Trophoblast cell (in vitro differentiated cells and primary cell): ENCODE data around the gene PAFAH1B2.
"Not testable (repeated sequence)": the region's sequence is repeated elsewhere in the genome, so short reads cannot be mapped to it uniquely, and the experiment has no call there.

Experiments used
- DNase-seq, 2 donors: peaks; one replicate each; pipeline ENCODE4 v3.0.0-alpha.2; 2016
- H2AFZ ChIP-seq: 2 replicates; pipeline ENCODE4 v1.6.1; 2013; ENCODE audit warnings: low read length, moderate library complexity, mild to moderate bottlenecking; ENCODE audit not compliant: insufficient read depth, poor library complexity
- H2AK5ac ChIP-seq: 2 replicates; pipeline ENCODE4 v1.6.1; 2013; ENCODE audit warnings: mild to moderate bottlenecking, low read length
- H2BK120ac ChIP-seq: 2 replicates; pipeline ENCODE4 v1.6.1; 2013; ENCODE audit warnings: low read length, mild to moderate bottlenecking, moderate library complexity; ENCODE audit not compliant: insufficient read depth, poor library complexity
- H2BK12ac ChIP-seq: 2 replicates; pipeline ENCODE4 v1.6.1; 2013; ENCODE audit warnings: mild to moderate bottlenecking, low read length, moderate library complexity
- H2BK5ac ChIP-seq: 2 replicates; pipeline ENCODE4 v1.6.1; 2013; ENCODE audit warnings: low read length, low read depth, moderate library complexity, mild to moderate bottlenecking; ENCODE audit not compliant: poor library complexity
- H3K14ac ChIP-seq: 2 replicates; pipeline ENCODE4 v1.6.1; 2013; ENCODE audit warnings: mild to moderate bottlenecking, low read length
- H3K18ac ChIP-seq: 2 replicates; pipeline ENCODE4 v1.6.1; 2013; ENCODE audit warnings: mild to moderate bottlenecking, low read length
- H3K23ac ChIP-seq: 2 replicates; pipeline ENCODE4 v1.6.1; 2013; ENCODE audit warnings: low read length
- H3K27ac ChIP-seq: 2 replicates; pipeline ENCODE4 v1.5.1; 2013; ENCODE audit warnings: low read depth, mild to moderate bottlenecking, inconsistent platforms, low read length, moderate library complexity
- H3K27me3 ChIP-seq: 2 replicates; pipeline ENCODE4 v1.6.1; 2013; ENCODE audit warnings: inconsistent platforms, mild to moderate bottlenecking, low read length, moderate library complexity; ENCODE audit not compliant: insufficient read depth
- H3K36me3 ChIP-seq, 2 experiments: 1 replicate in 1 of 2; 2 replicates in 1 of 2; pipeline ENCODE4 v1.6.1; 2013; ENCODE audit warnings: low read length in 2 of 2, mild to moderate bottlenecking in 2 of 2, moderate library complexity in 1 of 2; ENCODE audit not compliant: insufficient read depth in 2 of 2, control insufficient read depth in 1 of 2
- H3K4ac ChIP-seq: 2 replicates; pipeline ENCODE4 v1.6.1; 2013; ENCODE audit warnings: low read depth, mild to moderate bottlenecking, low read length, moderate library complexity
- H3K4me1 ChIP-seq, 2 experiments: 1 replicate in 1 of 2; 2 replicates in 1 of 2; pipeline ENCODE4 v1.6.1; 2013; ENCODE audit warnings: low read length in 2 of 2, mild to moderate bottlenecking in 2 of 2, moderate library complexity in 1 of 2; ENCODE audit not compliant: insufficient read depth in 2 of 2, control insufficient read depth in 1 of 2
- H3K4me2 ChIP-seq: 2 replicates; pipeline ENCODE4 v1.6.1; 2013; ENCODE audit warnings: inconsistent platforms, mild to moderate bottlenecking, low read length, moderate library complexity
- H3K4me3 ChIP-seq: 2 replicates; pipeline ENCODE4 v1.5.1; 2013; ENCODE audit warnings: mild to moderate bottlenecking, low read depth, low read length, inconsistent platforms
- H3K79me1 ChIP-seq: one replicate; pipeline ENCODE4 v1.6.1; 2013; ENCODE audit warnings: low read length
- H3K79me2 ChIP-seq: 2 replicates; pipeline ENCODE4 v1.6.1; 2013; ENCODE audit warnings: low read length, mild to moderate bottlenecking; ENCODE audit not compliant: control insufficient read depth, insufficient read depth, poor library complexity
- H3K9ac ChIP-seq: 2 replicates; pipeline ENCODE4 v1.6.1; 2013; ENCODE audit warnings: mild to moderate bottlenecking, low read length
- H3K9me3 ChIP-seq: 2 replicates; pipeline ENCODE4 v1.6.1; 2013; ENCODE audit warnings: low read depth, mild to moderate bottlenecking, control low read depth, inconsistent platforms, low read length; ENCODE audit not compliant: insufficient read depth
- H4K12ac ChIP-seq: 2 replicates; pipeline ENCODE4 v1.6.1; 2013; ENCODE audit warnings: low read depth, mild to moderate bottlenecking, low read length, moderate library complexity
- H4K8ac ChIP-seq: 2 replicates; pipeline ENCODE4 v1.6.1; 2013; ENCODE audit warnings: low read depth, mild to moderate bottlenecking, low read length, moderate library complexity
- H4K91ac ChIP-seq: one replicate; pipeline ENCODE4 v1.6.1; 2013; ENCODE audit warnings: low read depth, mild to moderate bottlenecking, low read length, moderate library complexity
- WGBS: extraction: QIAGEN DNeasy Blood & Tissue Kit; methylation state at CpG from one replicate; pipeline ENCODE4 v1.1.7; 2013; ENCODE audit warnings: missing lambda C conversion rate; ENCODE audit not compliant: insufficient read length, insufficient coverage; ENCODE audit errors: extremely low coverage; 5-methylcytosine and 5-hydroxymethylcytosine counted together

PAFAH1B2 gene

GRCh38 chr11:117130879-117131278 lies 13.2 kb upstream of the PAFAH1B2 start:
- no peaks in the 10 kb centered on the region for H3K27me3 ChIP-seq
- H3K14ac ChIP-seq = no peak overlapping the region
- H3K9ac ChIP-seq = no peak overlapping the region
- H3K4me1 ChIP-seq = no peaks in the 10 kb centered on the region
- no peak overlapping the region for H3K23ac ChIP-seq
- H3K27ac ChIP-seq = no peak overlapping the region
- WGBS = no CpG with 5 or more reads among the region's 7 CpGs
- H3K36me3 ChIP-seq = no peaks in the 10 kb centered on the region
- no peak overlapping the region for H3K4me2 ChIP-seq
- H2BK120ac ChIP-seq = no peak overlapping the region
- H4K8ac ChIP-seq = no peak overlapping the region
- H3K79me2 ChIP-seq = no peaks in the 10 kb centered on the region
- no peak overlapping the region for H2AK5ac ChIP-seq
- H3K79me1 ChIP-seq = no peaks in the 10 kb centered on the region
- no peaks in the 10 kb centered on the region for H3K9me3 ChIP-seq
- H4K12ac ChIP-seq = no peak overlapping the region
- H2BK12ac ChIP-seq = no peak overlapping the region
- H3K4ac ChIP-seq = no peak overlapping the region
- H3K4me3 ChIP-seq = no peak overlapping the region
- no peak overlapping the region for H3K18ac ChIP-seq
- DNase-seq = no peak
- H4K91ac ChIP-seq = no peak overlapping the region
- H2BK5ac ChIP-seq = no peak overlapping the region
- no peak overlapping the region for H2AFZ ChIP-seq

GRCh38 chr11:117134431-117134830 lies 9.7 kb upstream of the PAFAH1B2 start:
- H3K4me2 ChIP-seq = no peak overlapping the region
- H3K9ac ChIP-seq = no peak overlapping the region
- no peak overlapping the region for H4K12ac ChIP-seq
- no peak overlapping the region for H3K18ac ChIP-seq
- no peaks in the 10 kb centered on the region for H3K36me3 ChIP-seq
- H3K4ac ChIP-seq = no peak overlapping the region
- no peak overlapping the region for H3K23ac ChIP-seq
- no peaks in the 10 kb centered on the region for H3K79me1 ChIP-seq
- no peaks in the 10 kb centered on the region for H3K9me3 ChIP-seq
- peak; percentile 22 to 51 for DNase-seq
- WGBS = no CpG with 5 or more reads among the region's 3 CpGs
- H2BK12ac ChIP-seq = no peak overlapping the region
- no peak overlapping the region for H4K91ac ChIP-seq
- peaks cover 2 to 3% of the 10 kb centered on the region in 2 experiments for H3K4me1 ChIP-seq
- H3K27ac ChIP-seq = no peak overlapping the region
- no peak overlapping the region for H3K4me3 ChIP-seq
- H2AFZ ChIP-seq = no peak overlapping the region
- no peak overlapping the region for H3K14ac ChIP-seq
- no peak overlapping the region for H4K8ac ChIP-seq
- no peak overlapping the region for H2BK5ac ChIP-seq
- H3K27me3 ChIP-seq = no peaks in the 10 kb centered on the region
- H3K79me2 ChIP-seq = no peaks in the 10 kb centered on the region
- H2AK5ac ChIP-seq = no peak overlapping the region
- H2BK120ac ChIP-seq = no peak overlapping the region

- not testable (repeated sequence) for H4K12ac ChIP-seq, H3K4me3 ChIP-seq
Observed at GRCh38 chr11:117134979-117135378, 9.1 kb upstream of the PAFAH1B2 start.

GRCh38 chr11:117137223-117138086 lies 6.6 kb upstream of the PAFAH1B2 start:
- H3K4me2 ChIP-seq, H3K9me3 ChIP-seq, H3K27ac ChIP-seq, H2AFZ ChIP-seq, H2BK120ac ChIP-seq, DNase-seq, H3K4me1 ChIP-seq, H3K23ac ChIP-seq, H2BK5ac ChIP-seq, H3K14ac ChIP-seq, H3K79me1 ChIP-seq, H2AK5ac ChIP-seq, H3K4me3 ChIP-seq, H3K18ac ChIP-seq, H3K36me3 ChIP-seq, H3K79me2 ChIP-seq, H3K9ac ChIP-seq, H4K91ac ChIP-seq, H3K27me3 ChIP-seq, H4K12ac ChIP-seq, H3K4ac ChIP-seq, H4K8ac ChIP-seq, H2BK12ac ChIP-seq: not testable (repeated sequence)
- WGBS = no CpG with 5 or more reads among the region's 15 CpGs

More at GRCh38 chr11:117134979-117135378, 9.1 kb upstream of the PAFAH1B2 start:
- H3K4me2 ChIP-seq, H3K4me1 ChIP-seq, H2BK5ac ChIP-seq, H2BK12ac ChIP-seq, H3K18ac ChIP-seq, H3K14ac ChIP-seq, H3K79me2 ChIP-seq, H3K27ac ChIP-seq, H3K23ac ChIP-seq, DNase-seq, H3K4ac ChIP-seq, H4K8ac ChIP-seq, H3K79me1 ChIP-seq, H3K9me3 ChIP-seq, H3K36me3 ChIP-seq, H4K91ac ChIP-seq, H2AFZ ChIP-seq, H2AK5ac ChIP-seq, H3K27me3 ChIP-seq, H3K9ac ChIP-seq, H2BK120ac ChIP-seq: not testable (repeated sequence)
- WGBS = no CpG with 5 or more reads among the region's 4 CpGs
